HS-27A (cell line): ENCODE measurements around the gene GRB14.

Experiments used
- DNase-seq: peaks from one replicate; pipeline ENCODE4 v3.0.0-alpha.2; 2012; ENCODE audit warnings: low read depth, missing footprints

Gene GRB14

GRCh38 chr2:164613321-164613982 is 7.8 kb downstream of the GRB14 start:
- DNase-seq, result no peak

GRCh38 chr2:164609790-164610189 is 11.5 kb downstream of the GRB14 start:
- no peak for DNase-seq

- no peak for DNase-seq
Measured at GRCh38 chr2:164606557-164606956, 14.7 kb downstream of the GRB14 start.

- DNase-seq, result no peak
Measured at GRCh38 chr2:164605295-164605694, 16.0 kb downstream of the GRB14 start.

GRCh38 chr2:164600763-164601162 is 20.5 kb downstream of the GRB14 start:
- no peak for DNase-seq

GRCh38 chr2:164599954-164600589 is 21.2 kb downstream of the GRB14 start:
- peak; percentile 31 for DNase-seq

GRCh38 chr2:164597983-164598382 is 23.3 kb downstream of the GRB14 start:
- DNase-seq, result no peak

- DNase-seq, result no peak
Measured at GRCh38 chr2:164595031-164595430, 26.3 kb downstream of the GRB14 start.

DNA sequence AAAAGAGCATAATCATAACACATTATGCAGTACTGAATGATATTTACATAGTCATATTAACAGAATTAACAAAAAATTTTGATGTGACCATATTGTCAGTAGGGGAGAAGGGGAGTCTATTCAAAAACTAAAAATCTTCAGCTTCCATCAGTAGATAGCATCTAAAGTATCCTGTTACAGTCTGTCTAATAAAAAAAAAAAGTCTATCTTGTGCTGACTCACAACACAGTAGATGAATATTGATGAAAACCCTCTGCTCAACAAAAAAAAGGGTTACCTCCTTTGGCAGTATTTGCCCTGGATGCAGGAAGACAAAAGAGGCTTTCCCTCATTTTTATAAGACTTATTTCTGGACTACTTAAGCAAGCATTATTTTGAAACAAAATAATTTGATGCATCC is 27.3 kb downstream of the GRB14 start:
- no peak for DNase-seq

GRCh38 chr2:164593541-164593940 is 27.7 kb downstream of the GRB14 start:
- no peak for DNase-seq

- no peak for DNase-seq
Measured at GRCh38 chr2:164589522-164589921, 31.8 kb downstream of the GRB14 start.

- no peak for DNase-seq
Measured at GRCh38 chr2:164581050-164581449, 40.2 kb downstream of the GRB14 start.

DNA sequence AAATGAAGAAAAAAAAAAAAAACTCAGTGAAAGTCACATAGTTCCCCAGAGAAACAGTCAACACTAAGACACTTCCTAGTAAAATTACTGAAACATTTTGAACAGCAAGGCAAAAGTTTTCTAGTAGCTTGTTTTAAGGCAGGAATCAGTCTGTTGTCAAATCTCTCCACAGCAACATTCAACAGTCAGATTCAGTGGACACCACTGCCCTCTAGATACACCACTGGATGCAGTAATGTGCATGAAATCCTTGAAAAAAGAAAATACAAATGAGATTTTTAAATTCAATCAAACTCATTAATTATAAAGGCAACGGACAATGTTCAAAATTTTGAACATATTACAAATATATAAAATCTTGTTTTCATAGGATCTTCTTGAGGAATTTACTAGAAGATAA is 46.4 kb downstream of the GRB14 start:
- no peak for DNase-seq

- no peak for DNase-seq
Measured at GRCh38 chr2:164570475-164570874, 50.8 kb downstream of the GRB14 start.

- DNase-seq, result no peak
Measured at GRCh38 chr2:164569378-164569777, 51.9 kb downstream of the GRB14 start.

DNA sequence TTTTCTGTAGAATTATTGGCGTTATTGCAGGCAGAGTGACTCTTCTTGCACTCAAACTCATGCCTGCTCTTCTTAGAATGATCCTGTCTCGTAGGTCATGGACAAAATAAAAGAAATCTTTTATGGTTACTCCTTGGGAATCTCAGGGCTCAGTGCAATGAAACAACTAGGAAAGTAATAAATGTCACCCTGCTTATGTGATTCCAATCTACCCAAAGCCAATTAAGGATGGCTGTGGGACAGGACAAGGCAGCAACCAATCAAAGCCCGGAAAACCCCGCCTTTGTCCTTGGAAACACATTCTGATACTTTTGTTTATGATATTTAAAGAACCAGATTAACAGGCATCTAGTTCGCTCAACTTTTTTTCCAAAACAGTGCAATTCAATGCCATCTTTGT is 53.0 kb downstream of the GRB14 start:
- DNase-seq, result no peak

DNA sequence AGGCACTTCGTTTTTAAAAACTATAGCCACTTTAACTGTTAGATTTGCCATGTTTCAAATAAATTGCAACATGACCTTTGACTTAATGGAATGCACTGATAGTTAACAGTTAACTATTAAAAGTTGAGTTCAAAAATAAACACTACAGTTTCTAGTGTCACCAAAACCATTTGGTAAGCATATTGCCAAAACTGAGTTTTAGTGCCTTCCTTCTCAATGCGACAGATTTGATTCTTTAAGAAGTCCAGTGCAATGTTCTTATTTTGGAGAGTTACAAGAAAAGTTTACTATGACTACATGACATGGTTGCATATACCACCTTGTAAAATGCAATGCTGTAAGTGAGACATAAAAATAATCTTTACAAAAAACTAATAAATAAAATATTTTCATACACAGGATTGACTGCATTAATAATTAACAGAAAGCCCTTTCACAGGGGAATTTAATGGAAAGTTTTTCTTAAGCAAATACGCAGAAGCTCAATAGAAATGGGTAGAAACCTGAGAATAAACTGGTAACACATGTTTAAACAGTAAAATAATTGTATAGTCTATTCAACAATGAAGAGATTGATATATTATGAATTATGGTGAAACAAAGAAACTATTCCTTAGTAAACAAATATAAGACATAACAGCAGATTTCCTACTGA is 53.8 kb downstream of the GRB14 start:
- no peak for DNase-seq

DNA sequence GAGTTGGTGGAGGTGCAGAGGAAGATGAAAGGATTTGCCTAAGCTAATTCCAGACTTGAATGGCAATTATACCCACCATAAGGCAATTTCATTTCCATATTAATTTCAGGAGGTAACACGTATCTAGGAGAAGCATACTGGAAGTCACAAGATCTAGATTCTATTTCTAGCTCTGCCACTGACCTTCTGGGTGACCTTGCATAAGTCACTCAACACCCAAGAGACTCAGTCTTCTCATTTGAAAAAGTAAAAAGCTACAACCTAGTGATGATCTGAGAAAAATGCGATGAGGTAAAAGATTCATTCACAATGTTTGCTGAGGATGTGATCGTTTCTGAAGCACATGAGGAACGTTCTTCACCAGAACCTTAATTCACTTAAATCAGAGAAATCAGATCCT is 55.9 kb downstream of the GRB14 start:
- no peak for DNase-seq

- no peak for DNase-seq
Measured at GRCh38 chr2:164562666-164563065, 58.6 kb downstream of the GRB14 start.

DNA sequence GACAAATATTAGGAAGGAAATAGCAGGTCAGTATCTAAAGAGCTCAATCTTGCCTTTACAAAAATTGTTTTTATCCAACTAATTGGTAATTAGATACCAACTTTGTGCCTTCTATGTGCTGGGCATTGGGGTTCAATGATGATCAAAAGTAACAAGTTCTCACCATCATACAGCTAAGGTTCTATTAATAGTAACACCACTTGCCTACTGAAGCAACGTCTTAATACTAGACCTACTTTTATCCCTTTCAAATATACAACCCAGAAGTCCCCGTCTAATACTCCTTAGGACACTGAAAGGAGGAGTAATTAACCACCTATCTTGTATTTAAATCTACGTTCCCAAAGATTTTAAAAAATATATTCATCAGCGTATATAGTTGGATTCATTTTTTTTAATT is 59.3 kb downstream of the GRB14 start:
- DNase-seq, result no peak

GRCh38 chr2:164561416-164561815 is 59.9 kb downstream of the GRB14 start:
- no peak for DNase-seq

DNA sequence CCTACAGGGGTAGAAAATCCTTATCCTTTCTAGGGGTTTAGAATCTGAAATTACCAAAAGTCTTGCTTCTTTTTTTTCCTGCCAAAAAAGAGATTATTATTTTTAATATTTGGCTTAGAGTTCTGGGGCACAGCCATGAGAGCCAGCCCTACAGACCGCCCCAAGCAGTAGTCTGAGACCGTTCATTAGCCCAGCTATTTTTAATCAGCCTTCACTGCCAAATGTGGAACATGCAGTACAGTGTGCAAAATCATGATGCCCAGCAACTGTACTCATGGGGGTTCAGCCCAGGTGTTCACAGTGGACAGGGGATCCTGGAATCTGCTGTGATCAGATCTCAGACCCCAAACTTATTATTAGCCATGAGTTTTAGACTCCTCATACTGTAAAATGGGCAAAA is 60.4 kb downstream of the GRB14 start:
- no peak for DNase-seq

DNA sequence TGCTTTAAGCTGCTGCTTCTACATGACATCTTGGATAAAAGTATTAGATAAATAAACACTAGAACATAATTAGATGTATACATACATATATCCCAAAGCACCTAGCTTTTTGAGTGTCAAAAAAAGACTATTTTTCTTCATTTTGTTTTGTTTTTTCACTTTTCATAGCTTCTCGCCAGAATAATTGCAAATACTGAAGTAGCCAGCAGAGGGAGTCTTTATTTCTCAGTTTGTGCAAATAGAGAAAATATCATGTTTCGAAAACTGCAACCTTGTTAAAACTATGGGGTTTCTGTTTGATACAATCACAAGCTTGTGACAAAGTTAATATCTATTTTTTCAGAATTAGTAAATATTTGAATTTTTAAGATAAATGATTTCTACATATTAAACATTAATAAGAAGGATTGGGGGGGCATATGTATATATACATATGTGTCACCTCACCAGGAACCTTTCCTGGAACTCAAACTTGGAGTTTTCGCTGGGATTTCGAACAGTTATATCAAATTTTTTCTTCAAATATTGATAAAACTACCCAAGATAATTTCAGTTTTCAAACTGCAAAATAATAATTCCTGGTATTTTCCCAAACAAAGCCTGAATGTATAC is 61.0 kb downstream of the GRB14 start:
- no peak for DNase-seq
